GM23338 (cell line): ENCODE results near the gene RIMKLB. TPM values are rescaled to one million over a fixed set of nuclear protein-coding genes. Genes with fewer than 3 reads are reported as not detected.
"Not testable (repeated sequence)": the region's sequence is repeated elsewhere in the genome, so short reads cannot be mapped to it uniquely, and the experiment has no call there.

Experiments
- ATAC-seq: fragments of 200-7000 bp; cut with Tn5 transposase; 3 replicates; pipeline ENCODE4 v1.9.1; 2020
- DNase-seq: peaks from one replicate; pipeline ENCODE4 v3.0.0-alpha.2; 2015; ENCODE audit warnings: low spot score
- H2AFZ ChIP-seq: fragments of 200-600 bp; sonication (generic); 2 replicates; pipeline ENCODE4 v1.8.0; 2016; ENCODE audit warnings: antibody characterized with exemption, mild to moderate bottlenecking, moderate library complexity
- H3F3A ChIP-seq: fragments of 200-600 bp; sonication (generic); replicated peaks from 2 replicates; pipeline ENCODE4 v1.8.0; 2017; ENCODE audit warnings: antibody characterized with exemption, mixed run types, low read depth
- H3K27ac ChIP-seq: fragments of 200-600 bp; sonication (generic); 2 replicates; pipeline ENCODE4 v1.6.1; 2016; ENCODE audit warnings: low read depth
- H3K27me3 ChIP-seq: fragments of 200-600 bp; sonication (generic); 2 replicates; pipeline ENCODE4 v1.8.0; 2016; ENCODE audit warnings: mild to moderate bottlenecking, mixed run types, moderate library complexity; ENCODE audit not compliant: insufficient read depth
- H3K36me3 ChIP-seq: fragments of 200-600 bp; sonication (generic); 2 replicates; pipeline ENCODE4 v1.8.0; 2016; ENCODE audit warnings: mild to moderate bottlenecking; ENCODE audit not compliant: insufficient read depth
- H3K4me1 ChIP-seq: fragments of 200-600 bp; sonication (generic); 2 replicates; pipeline ENCODE4 v1.8.0; 2016; ENCODE audit warnings: mild to moderate bottlenecking, moderate library complexity; ENCODE audit not compliant: insufficient read depth
- H3K4me2 ChIP-seq: fragments of 200-600 bp; sonication (generic); 2 replicates; pipeline ENCODE4 v1.7.1; 2017; ENCODE audit warnings: mixed run types
- H3K4me3 ChIP-seq: fragments of 200-600 bp; sonication (generic); 2 replicates; pipeline ENCODE4 v1.6.1; 2016; ENCODE audit warnings: mixed run types
- H3K79me2 ChIP-seq: fragments of 200-600 bp; sonication (generic); replicated peaks from 2 replicates; pipeline ENCODE4 v1.8.0; 2017; ENCODE audit warnings: mild to moderate bottlenecking; ENCODE audit not compliant: insufficient read depth
- H3K9me2 ChIP-seq: fragments of 200-600 bp; sonication (generic); 2 replicates; pipeline ENCODE4 v1.8.0; 2017; ENCODE audit not compliant: insufficient read depth
- H4K20me1 ChIP-seq: fragments of 200-600 bp; sonication (generic); replicated peaks from 2 replicates; pipeline ENCODE4 v1.8.0; 2017; ENCODE audit warnings: mild to moderate bottlenecking; ENCODE audit not compliant: insufficient read depth
- H3K27ac Mint-ChIP-seq: 2 replicates; pipeline ENCODE4 v1.8.0; 2020; ENCODE audit warnings: inconsistent platforms, mild to moderate bottlenecking, moderate library complexity, mixed read lengths
- H3K27me3 Mint-ChIP-seq: 3 replicates; pipeline ENCODE4 v1.8.0; 2022; ENCODE audit warnings: low read depth, mild to moderate bottlenecking, moderate library complexity, mixed read lengths, inconsistent platforms; ENCODE audit not compliant: insufficient read depth, poor library complexity
- H3K36me3 Mint-ChIP-seq: 3 replicates; pipeline ENCODE4 v1.8.0; 2021; ENCODE audit warnings: low read depth, mild to moderate bottlenecking, inconsistent platforms, moderate library complexity, mixed read lengths
- H3K4me1 Mint-ChIP-seq: 3 replicates; pipeline ENCODE4 v1.8.0; 2020; ENCODE audit warnings: mild to moderate bottlenecking, inconsistent platforms, mixed read lengths
- H3K4me3 Mint-ChIP-seq: 3 replicates; pipeline ENCODE4 v1.8.0; 2021; ENCODE audit warnings: moderate library complexity, mild to moderate bottlenecking, inconsistent platforms, mixed read lengths
- H3K9me3 Mint-ChIP-seq: 3 replicates; pipeline ENCODE4 v1.8.0; 2020; ENCODE audit warnings: moderate library complexity, mild to moderate bottlenecking, inconsistent platforms, mixed read lengths
- EZH2phosphoT487 ChIP-seq: fragments of 200-600 bp; sonication (generic); IDR thresholded peaks from one replicate; pipeline ENCODE4 v1.8.1; 2018; ENCODE audit warnings: antibody characterized with exemption; ENCODE audit not compliant: unreplicated experiment
- POLR2AphosphoS5 ChIP-seq: IDR thresholded peaks from 2 replicates; pipeline ENCODE4 v1.6.1; 2016; ENCODE audit warnings: antibody characterized with exemption, low read depth
- REST ChIP-seq: IDR thresholded peaks from one replicate; pipeline ENCODE4 v1.6.1; 2018; ENCODE audit warnings: antibody characterized with exemption; ENCODE audit not compliant: unreplicated experiment
- STAT1 ChIP-seq: IDR thresholded peaks from one replicate; pipeline ENCODE4 v1.6.1; 2016; ENCODE audit warnings: antibody characterized with exemption; ENCODE audit not compliant: unreplicated experiment
- polyA plus RNA-seq: library from polyadenylated mRNA; unstranded; fragments of >200 nt; fragmentation: Nextera tagmentation; extraction: Ambion mirVana; gene quantifications from 2 replicates; pipeline ENCODE4 v1.2.1, GENCODE V29; 2016
- total RNA-seq: library from RNA; depleted of rRNA; stranded (reverse); fragments of >200 nt; shearing (Covaris generic); gene quantifications from 2 replicates; pipeline ENCODE4 v1.2.3, GENCODE V29; 2014

Gene RIMKLB
- total and polyA plus RNA-seq, 2 experiments from 2014 or later: 87.0 to 104 TPM

- peaks cover 43% of the 10 kb centered on the region for H3F3A ChIP-seq
- H3K4me2 ChIP-seq: no peak overlapping the region
- H3K4me3 Mint-ChIP-seq: no peak overlapping the region
- peak overlapping the region; percentile 82 for H3K27ac ChIP-seq
- no peaks in the 10 kb centered on the region; the same call in 1 of the 2 replicates for H4K20me1 ChIP-seq
- no peak overlapping the region for H2AFZ ChIP-seq
- TF ChIP-seq EZH2phosphoT487 (no peak), POLR2AphosphoS5 (peak; percentile 51; the same call in 1 of the 2 replicates), REST (no peak), STAT1 (no peak)
- DNase-seq (no peak), ATAC-seq (peak; percentile 51)
- peaks cover 26% of the 10 kb centered on the region for H3K36me3 ChIP-seq
- peaks cover 6% of the 10 kb centered on the region for H3K79me2 ChIP-seq
- no peaks in the 10 kb centered on the region for H3K27me3 ChIP-seq
- H3K36me3 Mint-ChIP-seq: peaks cover 86% of the 10 kb centered on the region
- peaks cover 26% of the 10 kb centered on the region for H3K27me3 Mint-ChIP-seq
- no peak overlapping the region for H3K27ac Mint-ChIP-seq
- no peak overlapping the region for H3K4me3 ChIP-seq
- peaks cover 3% of the 10 kb centered on the region; the same call in 2 of the 3 replicates for H3K4me1 Mint-ChIP-seq
- H3K9me2 ChIP-seq: no peaks in the 10 kb centered on the region
- H3K4me1 ChIP-seq: 0 out of 2 replicates have a peak, but pooled peaks cover 3% of the 10 kb centered on the region
- peaks cover 80% of the 10 kb centered on the region for H3K9me3 Mint-ChIP-seq
These were observed 99.2 kb downstream of the RIMKLB start for GRCh38 chr12:8796831-8797626.

- peaks cover 19% of the 10 kb centered on the region for H3K4me1 Mint-ChIP-seq
- not testable (repeated sequence) for H3K9me2 ChIP-seq, H4K20me1 ChIP-seq, H2AFZ ChIP-seq, H3K27me3 ChIP-seq, H3K79me2 ChIP-seq, ATAC-seq, H3K4me2 ChIP-seq, H3K27ac Mint-ChIP-seq, H3K4me3 ChIP-seq, H3K27ac ChIP-seq, DNase-seq, H3K4me3 Mint-ChIP-seq, H3K36me3 ChIP-seq
- peaks cover 24% of the 10 kb centered on the region for H3K4me1 ChIP-seq
- peaks cover 57% of the 10 kb centered on the region for H3K36me3 Mint-ChIP-seq
- peaks cover 31% of the 10 kb centered on the region for H3K27me3 Mint-ChIP-seq
- H3F3A ChIP-seq: peaks cover 17% of the 10 kb centered on the region; the same call in 1 of the 2 replicates
- peaks cover 53% of the 10 kb centered on the region for H3K9me3 Mint-ChIP-seq
These were observed 103.4 kb downstream of the RIMKLB start for GRCh38 chr12:8801213-8801612.

GRCh38 chr12:8804833-8805232 lies 107.0 kb downstream of the RIMKLB start:
- not testable (repeated sequence) for DNase-seq, H3K36me3 ChIP-seq, H4K20me1 ChIP-seq, ATAC-seq, H3K4me3 Mint-ChIP-seq, H3K79me2 ChIP-seq, H3K4me2 ChIP-seq, H3K27me3 ChIP-seq, H3F3A ChIP-seq, H2AFZ ChIP-seq, H3K9me2 ChIP-seq
- H3K4me3 ChIP-seq: peak overlapping the region; percentile 23; the same call in 1 of the 2 replicates
- peaks cover 44% of the 10 kb centered on the region for H3K4me1 ChIP-seq
- Mint-ChIP-seq H3K4me1 (peaks cover 49% of the 10 kb centered on the region), H3K27me3 (peaks cover 18% of the 10 kb centered on the region), H3K36me3 (peaks cover 28% of the 10 kb centered on the region), H3K9me3 (peaks cover 26% of the 10 kb centered on the region), H3K27ac (peak overlapping the region; percentile 47; the same call in 1 of the 2 replicates)
- peak overlapping the region; percentile 84 for H3K27ac ChIP-seq

GRCh38 chr12:8805487-8805886 lies 107.7 kb downstream of the RIMKLB start:
- H3K4me3 Mint-ChIP-seq, H3K4me2 ChIP-seq, DNase-seq, H3K9me2 ChIP-seq, H3F3A ChIP-seq, ATAC-seq, H3K36me3 ChIP-seq, H3K27ac Mint-ChIP-seq, H4K20me1 ChIP-seq, H3K79me2 ChIP-seq, H3K27me3 ChIP-seq, H2AFZ ChIP-seq: not testable (repeated sequence)
- Histone ChIP-seq H3K4me3 (peak overlapping the region; percentile 31; the same call in 1 of the 2 replicates), H3K27ac (peak overlapping the region; percentile 84; the same call in 1 of the 2 replicates), H3K4me1 (peaks cover 45% of the 10 kb centered on the region)
- Mint-ChIP-seq H3K4me1 (peaks cover 55% of the 10 kb centered on the region), H3K27me3 (peaks cover 15% of the 10 kb centered on the region), H3K9me3 (peaks cover 19% of the 10 kb centered on the region), H3K36me3 (peaks cover 22% of the 10 kb centered on the region)

- H3K27ac ChIP-seq, H4K20me1 ChIP-seq, H3K9me2 ChIP-seq, DNase-seq, H3K4me2 ChIP-seq, H3K27me3 ChIP-seq, ATAC-seq, H3K36me3 Mint-ChIP-seq, H3F3A ChIP-seq, H2AFZ ChIP-seq, H3K4me3 Mint-ChIP-seq, H3K27ac Mint-ChIP-seq, H3K9me3 Mint-ChIP-seq, H3K79me2 ChIP-seq, H3K36me3 ChIP-seq, H3K4me3 ChIP-seq: not testable (repeated sequence)
- peaks cover 59% of the 10 kb centered on the region for H3K4me1 Mint-ChIP-seq
- peaks cover 17% of the 10 kb centered on the region for H3K27me3 Mint-ChIP-seq
- H3K4me1 ChIP-seq: peaks cover 53% of the 10 kb centered on the region
These were observed 109.3 kb downstream of the RIMKLB start for GRCh38 chr12:8807084-8807483.
